Heart left ventricle (tissue), 13 donors: Measurements from ENCODE around the gene ATP6V1D.

Source experiments
- POLR2A ChIP-seq, 2 donors: fragments of 450-650 bp; IDR thresholded peaks; one replicate each; pipeline ENCODE4 v1.6.1; 2017; ENCODE audit warnings: antibody characterized with exemption in 2 of 2, mild to moderate bottlenecking in 2 of 2, moderate library complexity in 2 of 2
- TF ChIP-seq, protein P1 (sequence below), 12 donors: fragments of 200-600 bp; sonication (generic) in 4 of 12; IDR thresholded peaks; one replicate each; pipeline versions ENCODE4 v1.5.0 to v1.8.0; 2018 to 2022; ENCODE audit warnings: antibody characterized with exemption in 12 of 12, mild to moderate bottlenecking in 5 of 12
- donor health status: ischemic (EF 13 %, LVEDD 7.1; RV severe dilation, severe dysfunction).
- donor health status: DM: no; HTN: yes; CAD: no.
- donor health status: DM: no; HTN: no; CAD: no.
- donor health status: ischemic (EF 25% LVEDD 6.9; RV normal size, moderate dysfunction).
- donor health status: ischemic (EF 25% LVEDD 5.7; RV mildly dilated, moderate dysfunction).
- donor health status: ischemic (EF 35%, LVEDD 5.7; RV mildly dilated, moderate dysfunction).
- donor health status: nonischemic (EF 11% LVEDD 7.7; RV severe dilation, severe dysfunction).
- donor health status: DM: yes; HTN: yes; CAD: no.
- donor health status: PGD.
- donor health status: ischemic (EF 29% LVEDD 5.4; RV normal size, mild dysfunction).
- donor health status: nonischemic (EF 23%, LVEDD 6.1; RV moderate dilation, normal function).

DNA sequence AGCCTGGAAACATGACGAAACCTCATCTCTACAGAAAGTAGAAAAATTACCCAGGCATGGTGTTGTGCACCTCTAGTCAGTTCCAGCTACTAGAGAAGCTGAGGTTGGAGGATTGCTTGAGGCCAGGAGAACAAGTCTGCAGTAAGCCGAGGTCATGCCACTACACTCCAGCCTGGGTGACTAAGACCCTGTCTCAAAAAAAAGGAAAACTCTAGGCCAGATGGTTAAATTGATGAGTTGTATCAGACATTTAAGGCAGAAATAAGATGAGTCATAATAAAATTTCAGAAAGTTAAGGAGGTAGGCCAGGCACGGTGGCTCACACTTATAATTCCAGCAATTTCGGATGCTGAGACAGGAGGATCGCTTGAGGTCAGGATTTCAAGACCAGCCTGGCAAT, 11.2 kb upstream of the ATP6V1D start:
- TF ChIP-seq, protein P1, sequence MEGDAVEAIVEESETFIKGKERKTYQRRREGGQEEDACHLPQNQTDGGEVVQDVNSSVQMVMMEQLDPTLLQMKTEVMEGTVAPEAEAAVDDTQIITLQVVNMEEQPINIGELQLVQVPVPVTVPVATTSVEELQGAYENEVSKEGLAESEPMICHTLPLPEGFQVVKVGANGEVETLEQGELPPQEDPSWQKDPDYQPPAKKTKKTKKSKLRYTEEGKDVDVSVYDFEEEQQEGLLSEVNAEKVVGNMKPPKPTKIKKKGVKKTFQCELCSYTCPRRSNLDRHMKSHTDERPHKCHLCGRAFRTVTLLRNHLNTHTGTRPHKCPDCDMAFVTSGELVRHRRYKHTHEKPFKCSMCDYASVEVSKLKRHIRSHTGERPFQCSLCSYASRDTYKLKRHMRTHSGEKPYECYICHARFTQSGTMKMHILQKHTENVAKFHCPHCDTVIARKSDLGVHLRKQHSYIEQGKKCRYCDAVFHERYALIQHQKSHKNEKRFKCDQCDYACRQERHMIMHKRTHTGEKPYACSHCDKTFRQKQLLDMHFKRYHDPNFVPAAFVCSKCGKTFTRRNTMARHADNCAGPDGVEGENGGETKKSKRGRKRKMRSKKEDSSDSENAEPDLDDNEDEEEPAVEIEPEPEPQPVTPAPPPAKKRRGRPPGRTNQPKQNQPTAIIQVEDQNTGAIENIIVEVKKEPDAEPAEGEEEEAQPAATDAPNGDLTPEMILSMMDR (IDR thresholded peaks at IDR 0.05): no peak
- no peak for TF ChIP-seq POLR2A (IDR thresholded peaks at IDR 0.05)
